ENCODE results near the gene SPPL2A.

DNA sequence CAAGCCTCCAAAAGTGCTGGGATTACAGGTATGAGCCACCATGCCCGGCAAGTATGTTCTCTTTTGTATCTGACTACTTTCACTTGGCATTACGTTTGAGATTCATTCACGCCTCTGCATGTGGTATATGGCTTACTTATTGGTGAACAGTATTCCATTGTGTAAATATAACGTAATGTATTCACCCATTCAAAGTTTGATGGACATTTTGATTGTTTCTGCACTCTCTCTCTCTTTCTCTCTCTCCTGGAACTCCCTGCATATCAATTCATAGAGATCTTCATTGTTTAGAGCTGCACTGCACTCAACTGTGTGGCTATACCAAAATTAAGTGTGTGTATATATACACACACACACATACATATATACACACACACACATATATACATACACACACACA lies 30.4 kb downstream of the SPPL2A start:
- TF ChIP-seq CTCF (IDR thresholded peaks at IDR 0.05; ENCODE audit: poor library complexity) (no peak), EZH2 (IDR thresholded peaks at IDR 0.05; ENCODE audit: borderline replicate concordance) (no peak), EZH2phosphoT487 (IDR thresholded peaks at IDR 0.05; ENCODE audit: low read depth, severe bottlenecking, unreplicated experiment) (no peak)
